Superior temporal gyrus (tissue), 1 donor: ENCODE data around the gene FANCC.

Experiments used
- DNase-seq: peaks from one replicate; pipeline ENCODE4 v3.0.0-alpha.2; 2016; ENCODE audit errors: extremely low spot score

FANCC gene

DNA sequence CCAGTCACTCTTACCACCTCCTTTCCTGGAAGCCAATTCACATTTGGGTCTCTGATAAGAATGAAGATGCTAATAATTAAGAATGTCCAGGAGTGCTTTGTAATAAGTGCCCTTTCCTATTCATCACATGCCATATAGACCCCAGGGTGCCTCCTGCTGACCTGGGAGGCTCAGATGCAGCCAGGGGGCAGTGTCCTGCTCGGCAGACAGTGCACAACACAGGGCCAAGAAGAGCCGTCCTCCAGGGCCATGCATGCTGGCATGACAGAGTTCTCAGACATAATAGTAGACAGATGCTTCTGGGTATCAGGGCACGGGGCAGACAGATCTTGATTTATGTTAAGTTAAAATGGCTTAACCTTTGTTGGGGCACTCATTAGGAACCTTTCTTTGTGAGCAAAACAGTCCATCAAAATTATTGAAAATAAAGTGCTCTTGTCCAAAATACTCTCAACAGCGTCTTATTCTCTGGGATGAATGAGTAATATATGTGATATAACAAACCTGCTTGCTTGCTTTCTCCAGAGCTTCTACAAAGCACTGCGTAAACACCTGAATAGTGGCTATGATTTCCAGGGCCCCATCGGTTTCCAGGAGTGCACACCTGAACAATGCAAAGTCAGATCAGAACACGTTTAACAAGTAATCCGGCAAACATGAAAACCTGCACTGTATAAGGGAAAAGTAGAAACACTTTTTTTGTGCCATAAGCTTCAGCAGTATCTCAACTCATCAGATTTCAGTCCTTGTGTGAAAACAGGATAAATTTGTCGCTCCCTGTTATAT, 192.7 kb downstream of the FANCC start:
- no peak for DNase-seq

DNA sequence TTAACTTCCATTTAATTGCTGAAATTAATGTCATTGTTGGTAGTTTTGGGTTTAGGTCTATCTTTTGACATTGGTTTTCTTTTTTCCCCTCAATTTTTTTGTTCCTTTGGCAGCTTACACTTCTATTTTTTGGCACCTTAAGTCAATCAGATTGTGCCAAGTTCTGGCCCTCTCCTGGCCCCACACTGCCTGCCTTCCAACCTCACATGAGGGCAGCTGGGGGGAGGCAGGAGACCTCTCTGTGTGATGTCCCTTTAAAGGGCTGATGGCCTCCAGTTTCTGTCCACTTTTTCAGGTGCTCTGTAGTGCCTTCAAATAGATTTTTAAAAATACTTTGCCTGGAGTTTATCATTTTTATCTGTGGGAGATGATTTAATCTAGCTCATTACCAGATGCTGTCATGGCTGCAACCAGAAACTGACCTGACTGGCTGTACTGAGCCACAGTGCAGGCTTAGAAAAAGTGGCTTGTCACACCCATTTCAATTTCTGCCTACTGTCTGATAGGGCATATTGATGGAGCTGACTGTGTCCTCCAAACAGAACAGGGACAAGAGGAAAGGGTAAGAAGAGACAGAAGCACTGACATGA, 196.6 kb downstream of the FANCC start:
- DNase-seq, result no peak

DNA sequence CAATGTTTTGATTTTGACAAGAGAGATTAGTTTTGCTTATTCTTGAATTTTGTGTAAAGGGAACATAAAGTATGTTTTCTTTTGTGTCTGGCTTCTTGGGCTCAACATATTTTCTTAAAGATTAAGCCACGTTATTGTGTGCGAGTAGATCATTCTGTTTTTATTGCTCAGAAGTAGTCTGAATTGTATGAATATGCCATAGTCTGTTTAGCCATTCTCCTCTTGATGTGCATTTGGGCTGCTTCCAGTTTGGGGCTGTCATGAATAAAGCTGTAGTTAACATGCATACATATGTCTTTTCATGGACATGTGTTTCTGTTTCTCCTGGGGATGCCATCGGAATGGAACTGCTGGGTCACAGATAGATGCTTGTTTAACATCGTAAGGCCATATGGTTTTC, 198.9 kb downstream of the FANCC start:
- no peak for DNase-seq

DNA sequence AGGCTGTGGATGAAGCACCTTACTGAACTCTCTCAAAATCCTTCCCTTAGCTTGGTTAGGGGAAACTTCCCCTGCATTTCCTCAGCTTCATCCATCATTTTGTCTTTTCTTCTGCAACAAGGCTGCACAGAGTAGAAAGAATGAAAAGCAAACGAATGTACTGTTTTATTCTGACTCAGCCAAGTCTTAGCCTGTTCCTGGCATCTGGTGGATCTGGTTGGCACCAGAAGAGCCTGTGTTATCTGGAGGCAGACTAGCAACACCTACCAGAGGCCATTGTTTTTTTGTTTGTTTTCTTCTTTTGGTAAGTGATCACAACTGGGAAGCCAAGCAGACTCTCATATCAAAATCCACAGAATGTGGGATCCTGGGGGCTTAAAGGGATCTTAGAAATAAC, 200.7 kb downstream of the FANCC start:
- peak; percentile 55 for DNase-seq

DNA sequence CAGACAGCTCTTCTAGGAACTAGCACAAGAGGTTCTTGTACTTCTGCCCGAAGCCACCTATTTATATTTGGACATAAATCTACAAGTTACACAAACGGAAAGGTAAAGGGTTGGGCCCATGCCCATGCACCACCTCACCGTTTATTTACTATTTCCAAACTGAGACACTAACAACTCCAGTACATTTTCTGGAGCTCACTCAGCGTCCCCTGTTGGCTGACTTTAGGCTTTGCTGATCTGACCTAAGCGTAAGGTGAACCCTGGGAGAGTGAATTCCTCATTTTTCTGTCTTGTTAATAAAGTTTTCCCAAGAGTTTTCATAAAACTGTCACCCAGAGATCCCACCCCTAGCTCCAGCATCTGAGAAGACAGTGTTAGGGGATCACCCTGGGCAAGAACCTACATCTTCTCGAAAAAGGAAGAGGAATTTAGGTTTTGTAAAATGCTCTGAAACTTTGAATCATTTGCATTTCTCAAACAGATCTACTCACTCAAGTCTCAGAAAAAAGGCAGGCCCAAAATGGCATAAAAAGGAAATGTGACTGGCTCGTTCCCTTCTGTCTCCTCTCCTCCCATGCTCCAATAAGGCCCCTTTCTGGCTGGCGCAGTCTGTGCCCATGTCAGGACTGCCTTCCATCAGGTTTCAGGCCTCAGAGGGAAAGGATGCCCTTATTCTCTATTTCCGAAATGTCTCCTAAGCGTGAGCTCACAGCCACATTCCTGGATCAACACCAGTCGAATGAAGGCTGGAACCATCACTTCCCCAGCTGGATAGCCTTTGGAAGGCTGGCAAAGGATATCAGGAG, 201.3 kb downstream of the FANCC start:
- peak; percentile 15 for DNase-seq

DNA sequence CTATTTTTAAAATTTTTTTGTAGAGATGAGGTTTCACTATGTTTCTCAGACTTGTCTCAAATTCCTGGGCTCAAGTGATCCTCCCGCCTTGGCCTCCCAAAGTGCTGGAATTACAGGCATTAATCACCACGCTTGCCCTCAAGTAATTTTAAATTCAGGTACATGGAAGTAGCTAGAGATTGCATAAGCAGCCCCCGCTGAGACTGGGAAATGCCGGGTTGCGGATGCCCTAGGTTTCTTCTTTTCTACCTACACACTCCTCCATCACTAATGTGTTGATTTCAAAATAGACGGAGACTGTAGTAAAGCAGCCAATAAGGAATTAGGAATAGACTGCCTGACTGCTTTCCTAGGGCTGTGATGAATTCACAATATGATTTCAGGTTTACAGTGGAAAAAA, 202.4 kb downstream of the FANCC start:
- peak; percentile 10 for DNase-seq

DNA sequence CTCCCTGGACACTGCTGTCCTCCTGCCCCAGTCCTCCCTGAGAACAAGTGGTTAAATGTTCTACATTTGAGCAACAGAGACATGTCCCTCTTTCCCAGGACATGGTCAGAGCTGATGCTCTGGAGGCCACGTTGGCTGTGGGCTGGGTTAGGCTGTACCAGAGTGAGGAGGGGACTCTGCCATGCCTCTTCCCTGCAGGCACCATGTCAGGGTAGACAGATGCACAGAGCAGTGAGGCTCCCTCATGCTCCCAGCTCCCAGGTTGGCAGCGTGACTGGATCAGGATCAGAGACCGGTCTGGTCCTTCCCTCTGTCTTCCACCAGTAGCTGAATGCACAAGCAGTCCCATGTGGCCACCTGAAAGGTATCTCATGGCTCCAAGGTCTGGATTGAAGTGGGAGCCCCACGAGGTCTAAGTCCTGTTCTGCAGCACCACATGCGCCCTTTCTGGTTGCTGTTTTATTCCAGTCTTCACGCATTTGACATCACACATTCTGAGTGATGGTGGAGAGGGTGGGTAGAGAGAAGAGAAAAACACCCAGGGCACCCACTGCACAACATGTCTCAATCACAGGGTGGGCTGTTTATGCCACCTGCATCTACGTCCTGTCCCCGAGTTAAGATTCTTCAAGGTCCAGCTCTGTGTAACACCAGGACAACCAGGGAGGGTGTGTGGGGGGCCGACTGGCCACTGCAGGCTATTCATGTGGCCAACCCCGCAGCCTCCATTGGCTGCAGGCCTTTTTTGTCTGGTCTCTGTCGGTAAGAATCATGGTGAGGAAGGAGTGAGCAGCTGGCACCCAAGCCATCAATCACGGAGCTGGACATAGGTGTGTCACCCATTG, 204.9 kb downstream of the FANCC start:
- DNase-seq, result no peak

DNA sequence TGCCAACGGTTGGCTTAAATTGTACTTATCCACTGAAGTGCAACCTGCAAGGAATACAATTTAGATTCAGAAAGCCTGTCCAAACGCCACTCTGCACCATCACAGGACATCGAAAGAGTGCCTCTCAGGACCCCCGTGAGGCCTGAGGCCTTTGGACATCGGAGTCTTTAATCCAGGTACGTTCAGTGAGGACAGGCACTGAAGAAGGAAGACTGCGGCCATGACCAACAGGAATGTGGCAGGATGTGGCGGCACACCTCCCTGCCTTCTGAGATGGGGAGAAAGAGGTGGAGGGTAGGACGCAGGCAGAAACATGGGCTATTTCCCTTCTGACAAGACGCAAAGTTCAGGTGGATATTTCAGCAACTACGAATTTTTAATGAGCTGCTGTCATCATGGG, 205.8 kb downstream of the FANCC start:
- DNase-seq, result no peak

DNA sequence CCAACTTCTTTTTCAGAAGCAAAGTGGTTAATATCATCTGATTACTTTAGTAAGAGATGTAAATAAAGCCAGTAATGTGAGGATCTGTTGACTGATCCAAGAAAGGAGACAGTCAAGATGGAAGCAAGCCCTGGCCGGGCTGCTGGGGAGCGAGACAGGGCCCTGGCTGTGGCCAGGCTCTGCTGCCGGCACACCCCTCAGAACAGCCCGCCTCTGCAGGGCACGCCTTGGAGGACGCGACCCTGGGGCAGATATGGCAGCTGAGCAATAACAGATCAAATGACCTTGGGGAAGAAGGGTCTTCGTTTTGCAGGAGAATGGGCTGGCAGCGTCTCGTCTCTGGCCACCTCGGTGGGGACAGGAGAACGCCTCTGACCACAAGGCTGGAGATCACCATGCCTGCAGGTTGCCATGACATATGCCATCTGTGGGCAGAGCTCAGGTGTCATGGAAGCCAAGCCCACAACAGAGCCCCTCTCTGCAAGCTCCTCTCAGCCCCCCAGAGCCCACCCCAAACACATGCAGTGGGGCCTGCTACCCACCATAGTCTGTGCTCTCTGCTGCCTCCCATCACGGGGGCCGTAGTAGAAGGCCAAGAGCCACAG, 206.5 kb downstream of the FANCC start:
- DNase-seq, result no peak

DNA sequence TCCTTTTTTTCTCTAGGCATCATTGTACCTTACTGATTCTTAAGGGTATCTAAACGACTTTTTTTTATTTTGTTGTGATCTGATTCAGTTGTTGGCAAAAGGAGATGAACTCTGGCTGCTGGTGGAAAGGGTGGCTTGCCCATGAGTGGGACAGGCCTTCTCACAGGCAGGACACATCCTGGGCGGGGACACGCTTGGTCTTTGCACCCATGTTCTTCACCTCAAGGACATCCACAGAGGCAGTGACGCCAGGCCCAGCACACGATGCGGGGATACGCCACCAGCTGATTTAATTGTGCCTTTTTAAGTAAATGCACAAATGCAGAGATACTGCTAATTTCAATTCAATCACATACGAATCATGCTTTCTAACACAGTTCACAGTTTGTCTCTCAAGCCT, 208.1 kb downstream of the FANCC start:
- no peak for DNase-seq

DNA sequence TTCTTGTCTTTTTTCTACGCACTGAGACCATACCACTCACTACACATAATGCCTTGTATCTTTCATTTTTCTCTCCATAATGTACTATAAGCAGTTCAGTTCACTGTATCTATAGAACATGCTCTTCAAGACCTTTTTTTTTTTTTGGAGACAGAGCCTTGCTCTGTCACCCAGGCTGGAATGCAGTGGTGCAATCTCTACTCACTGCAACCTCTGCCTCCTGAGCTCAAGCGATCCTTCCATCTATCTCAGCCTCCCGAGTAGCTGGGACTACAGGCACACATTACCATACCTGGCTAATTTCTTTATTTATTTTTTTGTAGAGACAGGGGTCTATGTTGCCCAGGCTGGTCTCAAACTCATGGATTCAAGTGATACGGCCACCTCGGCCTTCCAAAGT, 208.7 kb downstream of the FANCC start:
- DNase-seq, result no peak

DNA sequence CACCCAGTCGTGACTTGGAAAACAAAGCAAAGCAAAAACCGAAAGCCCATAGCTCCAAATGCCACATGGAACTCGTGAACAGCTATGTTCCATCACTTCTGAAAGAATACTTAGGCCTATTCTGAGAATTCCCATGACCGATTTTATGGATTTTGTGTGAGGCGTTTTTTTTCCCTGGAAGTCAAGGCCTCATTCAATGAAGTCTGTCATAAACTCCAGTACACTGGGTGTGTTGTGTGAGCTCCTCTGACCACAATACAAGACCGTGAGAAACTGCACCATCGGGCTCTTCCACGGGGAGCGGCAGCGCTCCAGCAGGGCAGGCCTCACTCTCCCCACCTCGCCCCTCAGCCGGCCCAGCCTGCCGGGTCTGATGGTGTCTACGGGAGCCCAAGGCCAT, 209.5 kb downstream of the FANCC start:
- peak; percentile 66 for DNase-seq

DNA sequence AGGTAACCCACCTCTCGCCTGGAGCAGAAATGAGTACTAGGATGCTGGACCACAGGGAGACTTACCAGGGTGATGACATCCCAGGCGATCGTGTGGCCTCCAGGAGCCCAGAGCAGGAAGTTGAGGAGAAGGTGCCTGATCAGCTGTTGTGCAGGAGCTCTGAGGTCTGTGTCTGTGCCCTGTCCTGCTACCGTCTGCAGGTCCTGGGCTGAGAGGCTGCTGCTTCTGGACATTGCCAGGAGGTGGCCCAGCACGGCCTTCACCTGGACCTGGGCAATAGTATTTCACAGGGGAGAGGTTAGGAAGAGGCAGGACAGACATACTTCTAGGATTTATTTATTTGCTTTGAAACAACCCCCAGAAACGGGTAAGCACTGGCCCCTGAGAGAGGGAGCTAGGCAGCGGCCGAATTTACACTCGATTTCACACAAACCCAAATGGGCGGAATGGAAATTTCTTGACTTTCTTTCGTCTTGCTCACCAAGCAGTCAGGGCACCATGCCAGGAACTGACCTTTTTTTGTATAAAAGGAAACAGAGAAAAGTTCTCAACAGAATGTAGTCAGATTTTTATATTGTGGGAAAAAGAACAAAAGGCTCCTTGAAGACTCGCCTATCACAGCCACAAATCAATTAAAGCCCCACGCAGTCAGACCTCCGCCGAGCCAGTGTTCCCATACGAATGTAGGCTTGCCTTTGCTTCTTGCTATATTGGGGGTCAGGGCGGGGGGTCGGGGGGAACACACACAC, 210.3 kb downstream of the FANCC start:
- DNase-seq, result peak; percentile 55

DNA sequence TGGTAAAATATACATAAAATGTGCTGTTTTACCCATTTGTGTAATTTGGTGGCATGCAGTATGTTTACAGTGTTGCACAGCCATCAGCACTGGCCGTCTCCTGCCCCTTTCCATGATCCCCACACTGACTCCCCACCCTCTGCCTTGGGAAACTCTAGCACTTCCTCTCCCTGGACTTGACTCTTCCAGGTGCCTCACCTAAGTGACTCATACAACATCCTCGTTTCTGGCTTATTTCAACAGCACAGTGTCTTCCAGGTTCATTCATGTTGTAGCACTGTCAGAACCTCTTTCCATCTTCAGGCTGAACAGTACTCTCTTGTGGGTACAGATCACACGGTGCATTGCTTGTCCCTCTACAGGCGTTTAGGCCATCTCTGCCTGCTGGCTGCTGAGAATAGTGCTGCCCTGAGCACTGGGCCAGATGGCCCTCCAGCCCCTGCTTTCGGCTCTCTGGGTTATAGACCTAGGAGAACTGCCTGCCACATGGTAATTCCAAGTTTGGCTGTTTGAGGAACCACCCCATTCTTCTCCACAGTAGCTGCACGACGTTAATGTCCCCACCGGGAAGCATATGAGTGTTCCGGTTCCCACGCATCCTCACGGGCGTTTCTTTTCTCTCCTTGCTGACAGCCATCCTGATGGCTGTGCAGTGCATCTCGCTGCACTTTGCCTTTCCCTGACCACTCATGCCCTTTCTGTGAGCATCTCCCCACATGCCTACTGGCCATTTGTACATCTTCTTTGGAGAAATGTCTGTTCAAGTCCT, 211.8 kb downstream of the FANCC start:
- DNase-seq, result no peak

DNA sequence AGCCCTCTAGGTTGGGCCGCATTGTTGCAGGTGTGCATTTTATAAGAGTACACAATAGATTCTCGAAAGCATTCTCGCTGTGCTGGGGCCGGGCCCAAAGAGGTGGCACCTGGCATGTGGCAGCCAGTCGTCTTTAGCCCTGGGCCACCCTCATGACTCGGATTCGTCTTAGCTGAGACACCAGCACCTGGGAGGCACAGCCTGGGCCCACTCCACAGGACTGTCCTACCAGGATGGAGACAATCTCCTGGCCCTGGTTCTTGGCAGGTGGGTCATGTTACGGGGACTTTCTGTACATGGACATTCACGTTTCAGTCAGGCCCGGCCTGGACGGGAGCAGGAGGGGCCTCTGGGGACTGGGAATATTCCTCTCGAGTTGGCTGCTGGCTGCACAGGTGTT, 212.5 kb downstream of the FANCC start:
- DNase-seq, result no peak

DNA sequence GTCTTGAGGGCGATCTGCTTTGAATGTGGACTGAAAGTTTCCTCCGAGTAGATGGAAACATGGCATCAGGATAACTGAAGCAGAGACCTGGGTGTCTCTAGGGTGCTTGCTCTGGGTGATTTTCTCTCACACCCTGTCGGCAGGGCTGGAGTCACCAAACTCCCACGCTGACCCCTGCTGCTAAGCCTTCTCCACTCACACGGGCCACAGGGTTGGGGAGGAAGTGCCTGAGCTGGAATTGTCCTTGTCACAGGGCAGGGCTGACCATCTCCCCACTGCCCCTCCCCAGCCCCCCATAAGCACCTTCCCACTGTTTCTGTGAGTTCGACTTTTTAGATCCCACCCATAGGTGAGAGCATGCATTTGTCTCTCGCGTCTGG, 212.9 kb downstream of the FANCC start:
- no peak for DNase-seq

DNA sequence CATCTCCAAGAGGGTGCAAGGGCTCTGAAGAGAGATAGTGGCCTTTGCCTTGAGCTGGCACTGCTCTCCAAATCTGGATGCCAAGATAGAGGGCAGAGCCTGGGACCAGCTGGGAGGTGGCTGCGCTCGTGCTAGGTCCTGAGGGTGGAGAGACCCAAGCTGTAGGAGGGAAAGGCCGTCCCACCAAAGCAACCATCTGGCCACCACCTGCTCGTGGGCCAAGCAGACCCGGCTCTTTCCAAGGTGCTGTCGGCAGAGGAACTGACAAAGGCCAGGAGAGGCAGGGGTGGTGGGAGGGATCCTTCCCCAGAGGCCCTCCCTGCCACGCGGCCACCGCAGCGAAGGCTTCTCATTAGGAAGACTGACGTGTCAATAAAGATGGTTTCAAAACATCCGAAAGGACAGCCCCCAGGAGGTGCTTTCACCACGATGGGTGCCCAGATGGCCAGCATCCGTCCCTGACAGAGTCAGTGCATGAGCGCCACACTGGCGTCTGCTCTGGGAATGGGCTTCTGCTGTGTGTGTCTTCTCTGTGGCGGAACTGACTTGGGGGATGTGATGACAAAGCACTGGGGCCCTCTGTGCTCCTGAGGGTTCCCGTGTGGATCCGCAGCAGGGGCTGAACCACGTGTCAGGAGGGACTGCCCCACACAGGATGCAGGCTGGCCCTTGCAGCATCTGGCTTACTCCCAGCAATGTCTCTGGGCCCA, 213.5 kb downstream of the FANCC start:
- DNase-seq, result no peak

DNA sequence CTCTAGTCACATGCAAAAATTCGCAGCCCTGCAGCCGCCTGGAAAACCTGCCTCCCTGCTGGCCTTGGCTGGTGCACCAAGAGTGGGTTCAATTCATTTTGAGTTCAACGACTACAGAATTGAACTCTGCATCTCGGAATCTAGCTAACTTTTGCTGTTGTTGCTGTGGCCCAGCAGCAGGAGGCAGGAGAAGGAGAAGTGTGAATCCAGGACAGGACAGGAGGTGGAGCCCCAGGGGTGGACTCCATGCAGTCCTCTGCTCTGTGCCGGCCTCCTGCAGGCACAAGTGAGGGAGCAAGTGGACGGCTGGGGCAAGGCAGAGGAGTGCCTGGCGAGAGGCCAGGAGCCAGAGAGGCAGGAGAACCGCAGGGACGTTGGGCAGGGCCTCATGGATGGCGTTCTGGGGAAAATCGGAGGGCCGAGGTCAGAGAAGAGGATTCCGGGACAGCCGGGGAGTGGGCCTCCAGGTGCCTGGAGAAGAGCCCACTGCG, 214.2 kb downstream of the FANCC start:
- no peak for DNase-seq

DNA sequence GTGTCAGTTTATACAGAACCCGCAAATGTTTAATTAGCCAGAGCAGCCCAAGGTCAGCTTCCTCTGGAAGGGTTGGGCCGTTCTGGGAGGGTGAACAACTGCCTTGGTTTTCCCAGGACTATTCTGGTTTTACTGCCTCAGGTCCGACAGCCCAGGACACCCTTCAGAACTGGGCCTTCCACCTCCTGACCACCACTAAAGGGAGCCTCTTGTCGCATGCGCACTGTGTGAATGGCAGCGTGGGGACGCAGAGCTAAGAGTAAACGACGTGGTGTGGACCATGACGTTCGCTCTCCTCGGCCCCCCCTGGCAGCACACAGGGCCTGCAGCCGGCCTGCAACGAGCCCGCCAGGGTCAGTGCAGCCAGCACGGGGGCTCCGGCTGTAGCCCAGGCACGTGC, 214.9 kb downstream of the FANCC start:
- no peak for DNase-seq
